Measurements from ENCODE around the gene SLC6A19. TPM values are rescaled to one million over a fixed set of nuclear protein-coding genes. Genes with fewer than 3 reads are reported as not detected.

SLC6A19 gene
- total RNA-seq, 2 donors from 2014 or later = not detected

DNA sequence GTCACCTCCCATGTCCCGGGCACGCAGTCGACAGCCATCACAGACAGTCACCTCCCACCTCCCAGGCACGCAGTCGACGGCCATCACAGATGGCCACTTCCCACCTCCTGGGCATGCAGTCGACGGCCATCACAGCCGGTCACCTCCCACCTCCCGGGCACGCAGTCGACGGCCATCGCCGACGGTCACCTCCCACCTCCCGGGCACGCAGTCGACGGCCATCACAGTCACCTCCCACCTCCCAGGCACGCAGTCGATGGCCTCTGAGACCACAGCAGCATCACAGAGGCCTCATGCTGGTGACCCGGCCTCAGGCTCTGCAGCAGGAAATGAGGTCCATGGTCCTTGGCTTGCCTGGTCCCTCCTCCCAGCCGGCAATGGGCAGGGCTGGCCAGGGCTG is 5.5 kb upstream of the SLC6A19 start:
- Histone ChIP-seq H3K36me3 (no peaks in the 10 kb centered on the region), H3K9me3 (no peaks in the 10 kb centered on the region), H3K4me1 (no peaks in the 10 kb centered on the region), H3K27me3 (no peaks in the 10 kb centered on the region), H3K27ac (no peak overlapping the region), H3K4me3 (no peak overlapping the region)
- no peak for DNase-seq (ENCODE audit: low spot score)
- TF ChIP-seq, protein P1, sequence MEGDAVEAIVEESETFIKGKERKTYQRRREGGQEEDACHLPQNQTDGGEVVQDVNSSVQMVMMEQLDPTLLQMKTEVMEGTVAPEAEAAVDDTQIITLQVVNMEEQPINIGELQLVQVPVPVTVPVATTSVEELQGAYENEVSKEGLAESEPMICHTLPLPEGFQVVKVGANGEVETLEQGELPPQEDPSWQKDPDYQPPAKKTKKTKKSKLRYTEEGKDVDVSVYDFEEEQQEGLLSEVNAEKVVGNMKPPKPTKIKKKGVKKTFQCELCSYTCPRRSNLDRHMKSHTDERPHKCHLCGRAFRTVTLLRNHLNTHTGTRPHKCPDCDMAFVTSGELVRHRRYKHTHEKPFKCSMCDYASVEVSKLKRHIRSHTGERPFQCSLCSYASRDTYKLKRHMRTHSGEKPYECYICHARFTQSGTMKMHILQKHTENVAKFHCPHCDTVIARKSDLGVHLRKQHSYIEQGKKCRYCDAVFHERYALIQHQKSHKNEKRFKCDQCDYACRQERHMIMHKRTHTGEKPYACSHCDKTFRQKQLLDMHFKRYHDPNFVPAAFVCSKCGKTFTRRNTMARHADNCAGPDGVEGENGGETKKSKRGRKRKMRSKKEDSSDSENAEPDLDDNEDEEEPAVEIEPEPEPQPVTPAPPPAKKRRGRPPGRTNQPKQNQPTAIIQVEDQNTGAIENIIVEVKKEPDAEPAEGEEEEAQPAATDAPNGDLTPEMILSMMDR (IDR thresholded peaks at IDR 0.05) = no peak

DNA sequence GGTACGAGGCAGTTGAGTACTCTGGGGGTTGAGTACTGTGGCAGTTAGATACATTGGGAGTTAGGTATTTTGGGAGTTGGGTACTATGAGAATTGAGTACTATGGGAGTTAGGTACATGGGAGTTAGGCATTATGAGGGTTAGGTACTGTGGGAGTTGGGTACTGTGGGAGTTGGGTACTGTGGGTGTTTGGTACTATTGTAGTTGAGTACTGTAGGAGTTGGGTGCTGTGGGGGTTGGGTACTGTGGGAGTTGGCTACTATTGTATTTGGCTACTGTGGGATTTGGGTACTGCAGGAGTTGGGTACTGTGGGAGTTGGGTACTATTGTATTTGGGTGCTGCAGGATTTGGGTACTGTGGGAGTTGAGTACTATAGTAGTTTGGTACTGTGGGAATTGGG is 4.8 kb upstream of the SLC6A19 start:
- Histone ChIP-seq H3K4me1 (no peaks in the 10 kb centered on the region), H3K27ac (no peak overlapping the region), H3K36me3 (no peaks in the 10 kb centered on the region), H3K27me3 (no peaks in the 10 kb centered on the region), H3K4me3 (no peak overlapping the region), H3K9me3 (no peaks in the 10 kb centered on the region)
- no peak for DNase-seq (ENCODE audit: low spot score)
- TF ChIP-seq, protein P1 (IDR thresholded peaks at IDR 0.05) = no peak

DNA sequence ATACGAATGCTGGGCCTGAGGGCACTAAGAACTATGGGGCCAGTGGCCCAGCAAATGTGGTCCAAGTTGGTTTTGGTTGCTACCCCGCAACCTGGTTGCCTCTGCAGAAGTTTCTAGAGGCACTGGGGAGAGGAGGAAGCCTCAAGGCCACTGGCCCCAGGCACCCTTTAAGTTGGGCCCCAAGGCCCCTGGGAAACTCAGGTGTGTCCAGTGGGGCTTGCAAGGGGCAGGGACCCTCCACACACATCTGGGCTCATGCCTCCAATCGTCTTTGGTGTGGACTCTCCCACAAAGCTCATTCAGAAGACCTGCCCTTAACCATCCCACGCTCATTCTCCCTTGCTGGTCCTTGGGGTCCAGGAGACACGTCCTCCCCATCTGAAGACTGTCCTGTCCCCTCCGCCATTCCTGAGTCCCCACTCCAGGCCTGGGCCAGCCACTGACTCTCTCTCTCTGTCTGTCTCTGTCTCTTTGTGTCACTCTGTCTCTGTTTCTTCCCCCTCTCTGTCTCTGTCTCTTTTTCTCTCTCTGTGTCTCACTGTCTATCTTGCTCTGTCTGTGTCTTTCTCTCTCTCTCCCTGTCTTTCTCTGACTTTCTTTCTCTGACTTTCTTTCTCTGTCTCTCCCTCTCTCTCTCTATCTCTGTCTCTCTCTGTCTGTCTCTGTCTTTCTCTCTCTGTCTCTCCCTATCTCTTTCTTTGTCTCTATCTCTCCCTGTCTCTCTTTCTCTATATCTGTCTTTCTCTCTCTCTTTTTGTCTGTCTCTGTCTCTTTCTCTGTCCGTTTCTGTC is 3.3 kb upstream of the SLC6A19 start:
- no peaks in the 10 kb centered on the region for H3K9me3 ChIP-seq
- H3K36me3 ChIP-seq = no peaks in the 10 kb centered on the region
- no peak for DNase-seq (ENCODE audit: low spot score)
- H3K4me3 ChIP-seq = no peak overlapping the region
- H3K4me1 ChIP-seq = no peaks in the 10 kb centered on the region
- no peaks in the 10 kb centered on the region for H3K27me3 ChIP-seq
- H3K27ac ChIP-seq = no peak overlapping the region
- TF ChIP-seq, protein P1 (IDR thresholded peaks at IDR 0.05) = no peak

DNA sequence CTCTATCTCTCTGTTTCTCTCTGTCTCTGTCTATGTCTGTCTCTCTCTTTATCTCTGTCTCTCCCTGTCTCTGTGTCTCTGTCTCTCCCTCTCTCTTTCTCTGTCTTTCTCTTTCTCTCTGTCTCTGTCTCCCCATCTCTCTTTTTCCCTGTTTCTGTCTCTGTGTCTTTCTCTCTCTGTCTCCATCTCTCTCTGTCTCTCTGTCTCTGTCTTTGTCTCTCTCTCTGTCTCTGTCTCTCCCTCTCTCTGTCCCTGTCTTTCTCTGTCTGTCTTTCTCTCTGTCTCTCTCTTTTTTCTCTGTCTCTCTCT is 2.1 kb upstream of the SLC6A19 start:
- H3K27ac ChIP-seq = no peak overlapping the region
- H3K36me3 ChIP-seq = no peaks in the 10 kb centered on the region
- DNase-seq (ENCODE audit: low spot score) = no peak
- no peak overlapping the region for H3K4me3 ChIP-seq
- no peaks in the 10 kb centered on the region for H3K4me1 ChIP-seq
- TF ChIP-seq, protein P1 (IDR thresholded peaks at IDR 0.05) = no peak
- no peaks in the 10 kb centered on the region for H3K9me3 ChIP-seq
- no peaks in the 10 kb centered on the region for H3K27me3 ChIP-seq

DNA sequence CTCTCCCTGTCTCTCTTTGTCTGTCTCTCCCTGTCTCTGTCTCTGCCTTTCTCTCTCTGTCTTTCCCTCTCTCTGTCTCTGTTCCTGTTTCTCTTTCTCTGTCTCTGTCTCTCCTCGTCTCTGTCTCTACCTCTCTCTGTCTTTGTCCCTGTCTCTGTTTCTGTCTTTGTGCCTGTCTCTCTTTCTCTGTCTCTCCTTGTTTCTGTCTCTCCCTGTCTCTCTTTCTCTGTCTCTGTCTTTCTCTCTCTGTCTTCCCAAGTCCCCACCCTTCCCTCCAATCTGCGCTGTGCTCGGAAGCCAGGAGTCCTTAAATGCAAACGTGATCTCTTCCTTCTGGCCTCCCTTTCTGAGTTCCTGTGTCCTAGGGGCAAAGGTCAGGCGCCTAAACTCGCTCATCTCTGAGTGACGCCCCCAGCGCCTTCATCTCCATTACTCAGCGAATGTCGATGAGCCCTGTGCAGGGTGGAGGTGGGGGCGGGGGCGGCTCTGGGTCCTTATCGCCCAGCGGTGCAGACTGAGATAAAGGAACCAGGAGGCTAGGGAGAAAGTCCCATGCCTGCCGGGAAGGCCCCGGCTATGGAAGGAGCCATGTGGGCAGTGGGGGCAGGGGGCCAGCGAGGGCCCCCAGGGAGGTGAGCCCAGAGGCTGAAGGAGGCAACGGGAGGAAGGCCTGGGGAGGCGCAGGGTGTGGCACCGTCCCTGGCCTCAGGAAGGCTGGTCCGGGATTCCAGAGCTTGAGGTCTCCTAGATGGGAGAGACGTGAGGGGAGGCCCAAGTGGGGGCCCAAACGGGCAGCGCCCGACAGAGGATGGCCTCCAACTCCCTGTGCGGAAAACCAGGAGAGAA is 1.5 kb upstream of the SLC6A19 start:
- Histone ChIP-seq H3K27me3 (no peaks in the 10 kb centered on the region), H3K4me1 (no peaks in the 10 kb centered on the region)

More for the DNA sequence above, 1.5 kb upstream of the SLC6A19 start:
- no peak for DNase-seq (ENCODE audit: low spot score)
- no peaks in the 10 kb centered on the region for H3K9me3 ChIP-seq
- TF ChIP-seq, protein P1 (IDR thresholded peaks at IDR 0.05) = no peak
- no peak overlapping the region for H3K4me3 ChIP-seq
- no peaks in the 10 kb centered on the region for H3K36me3 ChIP-seq
- H3K27ac ChIP-seq = no peak overlapping the region

Measured in right atrium auricular region (tissue), 2 donors.